Measurements from ENCODE around the gene WNT6.

WNT6 gene

GRCh38 chr2:218859556-218859987 is at the start of gene WNT6:
Gene WNT6, plus strand, starts transcription at chr2:218859805. Its CDS starts 233 bp downstream, at chr2:218860038.
- no peak for DNase-seq

DNA sequence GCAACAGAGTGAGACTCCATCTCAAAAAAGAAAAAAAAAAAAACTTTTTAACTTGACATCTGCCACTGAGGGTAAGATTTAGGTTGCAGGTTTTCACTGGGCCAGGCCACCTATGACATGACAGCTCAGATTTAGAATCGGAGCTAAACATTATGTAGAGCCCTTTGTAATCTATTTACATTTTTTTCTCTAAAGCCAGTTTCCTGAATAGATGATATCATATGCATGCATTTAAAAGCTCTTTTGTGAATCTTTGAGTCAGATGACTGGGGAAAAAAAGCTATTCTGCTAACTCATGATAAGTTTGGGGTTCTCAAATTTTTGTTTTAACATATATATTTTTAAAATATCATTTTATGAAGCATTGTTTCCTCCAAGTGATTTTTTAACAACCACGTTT is 49.3 kb upstream of the WNT6 start:
- no peak for DNase-seq

- DNase-seq: no peak
Measured at GRCh38 chr2:218811382-218811781, 48.2 kb upstream of the WNT6 start.

GRCh38 chr2:218812096-218812815 is 47.3 kb upstream of the WNT6 start:
- no peak for DNase-seq

- DNase-seq: no peak
Measured at GRCh38 chr2:218812861-218813260, 46.7 kb upstream of the WNT6 start.

DNA sequence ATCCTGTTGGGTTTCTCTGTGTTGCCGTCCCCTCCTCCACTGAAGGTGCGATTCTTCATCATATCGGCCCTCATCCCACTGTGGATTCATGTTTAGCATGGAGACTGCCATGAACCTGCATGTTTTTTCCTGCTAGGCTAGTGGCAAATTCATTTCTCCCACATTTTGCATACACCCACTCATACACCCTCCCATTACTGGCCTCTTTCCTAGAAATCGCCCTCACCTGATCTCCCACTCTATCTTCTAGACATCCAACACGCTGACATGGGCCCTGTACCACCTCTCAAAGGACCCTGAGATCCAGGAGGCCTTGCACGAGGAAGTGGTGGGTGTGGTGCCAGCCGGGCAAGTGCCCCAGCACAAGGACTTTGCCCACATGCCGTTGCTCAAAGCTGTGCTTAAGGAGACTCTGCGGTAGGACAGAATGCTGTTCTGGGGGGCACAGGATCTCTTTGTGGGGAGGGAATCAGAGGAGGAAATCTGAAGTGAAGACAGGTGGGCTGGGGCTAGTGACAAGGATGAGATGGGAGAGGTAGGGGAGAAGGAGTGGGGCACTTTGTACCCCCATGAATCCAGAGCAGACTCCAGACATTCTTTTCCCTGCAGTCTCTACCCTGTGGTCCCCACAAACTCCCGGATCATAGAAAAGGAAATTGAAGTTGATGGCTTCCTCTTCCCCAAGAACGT is 45.7 kb upstream of the WNT6 start:
- no peak for DNase-seq

DNA sequence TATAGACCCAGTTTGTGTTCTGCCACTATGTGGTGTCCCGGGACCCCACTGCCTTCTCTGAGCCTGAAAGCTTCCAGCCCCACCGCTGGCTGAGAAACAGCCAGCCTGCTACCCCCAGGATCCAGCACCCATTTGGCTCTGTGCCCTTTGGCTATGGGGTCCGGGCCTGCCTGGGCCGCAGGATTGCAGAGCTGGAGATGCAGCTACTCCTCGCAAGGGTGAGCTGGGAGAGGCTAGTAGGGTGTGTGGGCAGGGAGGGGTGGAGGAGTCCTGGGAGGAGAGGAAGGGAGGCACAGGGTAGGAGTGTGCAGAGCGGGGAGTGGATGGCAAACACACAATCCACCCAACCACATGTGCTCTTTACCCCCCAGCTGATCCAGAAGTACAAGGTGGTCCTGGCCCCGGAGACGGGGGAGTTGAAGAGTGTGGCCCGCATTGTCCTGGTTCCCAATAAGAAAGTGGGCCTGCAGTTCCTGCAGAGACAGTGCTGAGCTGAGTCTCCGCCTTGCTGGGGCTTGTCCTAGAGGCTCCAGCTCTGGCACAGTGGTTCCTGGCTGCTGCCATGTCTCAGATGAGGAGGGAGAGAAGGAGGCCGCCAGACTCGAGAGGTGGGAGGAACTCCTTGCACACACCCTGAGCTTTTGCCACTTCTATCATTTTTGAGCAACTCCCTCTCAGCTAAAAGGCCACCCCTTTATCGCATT is 44.9 kb upstream of the WNT6 start:
- DNase-seq: no peak

DNA sequence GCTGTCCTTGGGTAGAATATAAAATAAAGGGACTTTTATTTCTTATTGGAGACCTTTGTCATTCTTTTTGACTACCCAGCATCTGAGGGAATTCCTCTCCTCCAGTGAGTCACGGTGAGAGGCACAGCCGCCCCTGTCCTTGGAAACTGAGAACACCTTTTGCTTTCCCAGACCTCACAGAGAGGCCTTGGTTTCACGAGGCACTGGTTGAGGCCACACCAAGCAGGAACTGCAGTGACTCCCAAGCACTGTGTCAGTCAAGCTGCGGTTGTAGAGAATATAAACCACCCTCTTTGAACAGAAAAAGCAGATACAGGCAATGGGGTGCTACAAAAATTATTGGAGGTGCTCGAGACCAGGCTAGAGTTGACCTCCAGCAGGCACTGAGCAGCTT is 44.4 kb upstream of the WNT6 start:
- no peak for DNase-seq

DNA sequence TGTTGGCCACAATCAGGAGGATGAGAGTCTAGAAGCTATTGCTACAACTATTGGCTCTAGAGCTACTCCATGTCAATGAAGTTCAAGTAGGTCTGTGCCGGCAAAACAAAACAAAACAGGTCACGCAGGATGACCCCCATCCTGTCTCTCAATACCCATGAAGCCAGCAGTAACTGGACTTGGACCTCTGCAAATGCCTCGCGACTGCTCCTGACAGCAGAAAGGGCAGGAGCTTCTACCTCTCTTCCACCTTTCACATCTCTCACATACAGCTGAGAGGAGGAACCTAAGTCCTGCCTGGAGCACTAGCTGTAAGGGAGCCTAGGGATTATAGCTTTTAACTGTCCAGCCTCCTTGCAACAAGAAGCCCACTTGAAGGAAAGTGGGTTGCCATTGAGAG is 44.0 kb upstream of the WNT6 start:
- no peak for DNase-seq

GRCh38 chr2:218816561-218817011 is 43.0 kb upstream of the WNT6 start:
- no peak for DNase-seq

- no peak for DNase-seq
Measured at GRCh38 chr2:218819093-218819492, 40.5 kb upstream of the WNT6 start.

DNA sequence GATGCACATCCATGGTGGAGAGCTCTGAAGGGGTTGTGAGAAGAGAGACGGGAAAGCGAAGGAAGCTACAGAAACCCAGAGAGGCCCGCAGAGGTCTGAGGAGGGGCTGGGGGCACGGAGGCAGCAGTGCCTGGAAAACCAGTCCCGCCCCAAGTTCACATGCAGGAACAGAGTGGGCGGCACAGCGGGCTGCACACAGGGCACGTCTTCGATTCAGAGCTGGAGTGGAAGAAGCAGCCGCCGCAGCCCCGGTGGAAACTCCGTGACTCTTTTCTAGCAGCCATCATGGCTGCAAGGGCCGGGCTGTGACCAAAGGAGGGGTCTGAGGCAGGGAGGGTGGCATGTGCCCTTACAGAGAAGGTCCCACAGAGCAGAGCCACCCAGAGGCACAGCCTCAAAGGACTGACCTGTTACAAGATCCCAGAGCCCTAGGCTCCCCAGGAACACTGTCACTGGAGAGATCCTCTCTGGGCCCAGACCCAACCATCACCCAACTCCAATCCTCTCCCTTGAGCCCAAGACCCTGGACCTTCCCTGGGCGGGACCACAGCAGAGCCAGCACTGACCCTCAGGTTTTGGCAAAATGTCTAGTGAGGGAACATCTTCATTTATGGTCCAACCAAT is 38.7 kb upstream of the WNT6 start:
- DNase-seq: no peak

DNA sequence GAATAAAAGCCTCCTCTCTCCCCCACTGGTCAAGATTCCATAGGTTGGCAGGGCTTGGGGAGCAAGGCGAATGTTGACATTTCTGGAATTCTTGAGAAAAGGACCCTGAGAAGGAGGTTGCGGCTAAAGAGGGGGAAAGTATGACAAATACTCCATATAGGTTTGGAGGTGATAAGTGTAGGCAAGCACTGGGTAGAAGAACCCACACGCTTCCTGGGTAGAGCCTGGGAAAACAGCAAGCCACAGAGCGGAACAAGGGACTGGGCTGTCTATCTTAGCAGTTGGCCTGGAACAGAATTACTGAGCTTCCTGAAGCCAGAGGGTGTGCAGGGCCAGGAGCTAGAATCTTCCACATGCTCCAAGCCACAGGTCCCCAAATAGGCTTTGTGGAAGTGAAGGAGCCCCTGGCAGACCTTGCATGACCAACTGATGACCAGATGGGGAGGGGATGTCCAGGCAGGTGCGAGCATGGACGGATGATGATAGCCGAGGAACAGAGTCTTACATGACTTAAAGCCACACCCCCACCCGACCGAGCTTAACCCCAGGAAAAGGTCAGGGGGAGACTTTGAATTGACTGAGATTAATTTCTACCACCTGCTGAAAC is 37.9 kb upstream of the WNT6 start:
- no peak for DNase-seq

- DNase-seq: no peak
Measured at GRCh38 chr2:218822622-218823021, 37.0 kb upstream of the WNT6 start.

DNA sequence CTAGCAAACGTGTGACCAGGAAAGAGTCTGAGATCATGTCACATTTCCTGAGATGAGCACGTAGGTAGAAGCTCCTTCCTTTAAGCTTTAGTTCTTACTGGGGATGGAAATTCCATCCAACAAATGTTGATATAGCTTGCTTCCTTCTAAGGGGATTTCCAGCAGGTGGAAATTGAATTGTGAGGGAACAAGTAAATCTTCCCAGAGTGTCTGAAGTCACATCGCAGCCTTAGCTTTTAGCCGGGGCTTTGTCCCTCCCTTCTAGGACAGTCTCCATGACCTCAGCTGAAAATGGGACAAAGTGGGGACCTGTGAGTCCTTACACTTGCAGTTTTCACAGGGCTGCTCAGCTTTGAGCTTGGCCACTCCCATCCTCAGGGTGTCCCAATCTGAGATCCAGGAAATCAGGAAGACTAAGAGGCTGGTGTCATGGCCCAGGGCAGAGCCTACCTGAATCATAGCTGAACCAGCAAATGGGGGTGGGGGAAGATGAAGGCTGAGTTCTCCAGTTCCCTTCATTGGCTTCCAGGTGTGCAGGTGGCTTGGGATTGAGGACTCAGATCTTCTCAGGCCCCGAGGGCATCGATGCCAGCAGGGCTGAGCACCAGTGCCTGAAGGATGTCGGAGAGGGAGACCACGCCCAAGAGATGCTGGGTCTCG is 36.3 kb upstream of the WNT6 start:
- no peak for DNase-seq

DNA sequence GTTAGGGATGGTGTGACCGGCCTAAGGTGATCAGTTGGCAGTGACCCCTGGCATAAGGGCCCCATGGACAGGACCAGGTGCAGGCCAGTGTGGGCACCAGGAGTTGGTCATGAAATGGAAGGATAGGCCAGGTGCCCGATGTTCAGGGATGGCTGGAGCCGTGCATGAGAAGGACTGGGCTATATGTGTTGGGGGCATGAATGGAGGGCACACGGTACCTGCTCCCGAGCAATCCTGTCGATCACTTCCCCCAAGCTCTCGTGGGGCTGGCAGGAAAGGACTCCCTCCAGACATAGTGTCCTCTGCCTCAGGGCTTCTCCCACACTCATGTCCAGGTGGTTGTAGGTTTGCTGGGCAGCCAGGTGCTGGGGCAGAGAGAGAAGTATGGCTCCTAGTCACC is 35.6 kb upstream of the WNT6 start:
- no peak for DNase-seq

GRCh38 chr2:218826791-218827190 is 32.8 kb upstream of the WNT6 start:
- no peak for DNase-seq

GRCh38 chr2:218827701-218828476 is 31.7 kb upstream of the WNT6 start:
- DNase-seq: no peak

GRCh38 chr2:218828477-218828778 is 31.2 kb upstream of the WNT6 start:
- DNase-seq: no peak

DNA sequence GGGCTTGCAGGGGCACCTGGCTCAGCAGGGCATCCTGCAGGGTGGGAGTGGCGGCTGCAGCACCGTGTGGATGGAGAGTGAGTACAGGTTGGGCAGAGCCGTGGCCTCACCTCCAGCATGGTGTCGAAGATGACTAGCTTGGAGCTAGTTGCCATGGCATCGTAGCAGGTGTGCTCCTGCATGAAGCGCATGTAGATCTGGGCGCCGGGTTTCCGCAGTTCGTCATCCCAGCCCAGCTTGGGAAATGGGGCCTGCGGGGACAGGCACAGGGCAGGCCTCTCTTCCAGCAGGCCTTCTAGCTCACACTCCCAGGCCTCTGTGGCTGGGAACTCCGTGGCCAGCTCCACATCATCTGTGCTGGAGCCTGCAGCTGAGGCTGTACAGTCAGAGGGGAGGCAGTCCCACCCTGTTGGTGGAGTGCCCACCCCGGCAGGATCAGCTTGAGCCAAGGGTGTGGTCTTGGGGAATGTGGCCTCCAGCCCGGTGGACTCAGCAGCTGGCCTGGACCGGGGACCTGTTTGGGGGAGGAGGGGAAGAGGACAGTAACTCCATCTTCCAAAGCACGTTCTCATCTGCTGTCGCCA is 29.6 kb upstream of the WNT6 start:
- no peak for DNase-seq

GRCh38 chr2:218830526-218831306 is 28.9 kb upstream of the WNT6 start:
- DNase-seq: no peak

Data from KG1 (cell line).